Peyer's patch (tissue), 4 donors: ENCODE measurements around the gene RSU1.

ENCODE experiments used
- POLR2A ChIP-seq, 2 donors: fragments of 450-650 bp; IDR thresholded peaks; one replicate each; pipeline ENCODE4 v1.5.1; 2017; ENCODE audit warnings: antibody characterized with exemption in 2 of 2, mild to moderate bottlenecking in 2 of 2, moderate library complexity in 2 of 2
- TF ChIP-seq, protein P1 (sequence below), 6 experiments: fragments of 450-650 bp in 4 of 6; fragments of 200-600 bp in 2 of 6; sonication (generic) in 1 of 6; IDR thresholded peaks; one replicate each; pipeline ENCODE4 v1.5.1; 2017 to 2019; ENCODE audit warnings: antibody characterized with exemption in 6 of 6, mild to moderate bottlenecking in 3 of 6, moderate library complexity in 1 of 6

DNA sequence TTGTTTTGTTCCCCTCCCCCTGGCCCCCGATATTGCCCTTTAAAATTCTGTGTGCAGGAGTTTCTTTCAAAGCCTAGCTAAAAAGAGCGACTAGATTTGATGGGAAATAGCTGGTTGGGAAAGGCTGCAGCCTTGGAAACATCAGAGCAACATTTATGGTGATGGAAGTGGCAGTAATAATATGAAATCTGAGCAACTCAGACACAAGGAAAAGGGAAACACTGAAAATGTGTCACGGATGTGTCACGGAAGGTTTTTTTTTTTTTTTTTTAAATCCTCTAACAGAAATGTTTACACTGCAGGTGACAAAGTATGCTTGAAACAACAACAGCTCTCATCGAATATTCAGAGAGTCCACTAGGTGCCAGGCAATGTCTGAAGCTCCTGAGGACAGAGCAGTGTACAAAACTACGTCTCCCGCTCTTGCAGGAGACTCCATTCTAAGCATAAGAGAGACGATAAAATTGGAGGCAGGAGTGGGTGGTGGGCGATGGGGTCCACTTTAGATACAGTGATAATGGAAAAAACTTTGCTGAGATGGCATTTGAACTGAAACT, 143.0 kb downstream of the RSU1 start:
- TF ChIP-seq, protein P1, sequence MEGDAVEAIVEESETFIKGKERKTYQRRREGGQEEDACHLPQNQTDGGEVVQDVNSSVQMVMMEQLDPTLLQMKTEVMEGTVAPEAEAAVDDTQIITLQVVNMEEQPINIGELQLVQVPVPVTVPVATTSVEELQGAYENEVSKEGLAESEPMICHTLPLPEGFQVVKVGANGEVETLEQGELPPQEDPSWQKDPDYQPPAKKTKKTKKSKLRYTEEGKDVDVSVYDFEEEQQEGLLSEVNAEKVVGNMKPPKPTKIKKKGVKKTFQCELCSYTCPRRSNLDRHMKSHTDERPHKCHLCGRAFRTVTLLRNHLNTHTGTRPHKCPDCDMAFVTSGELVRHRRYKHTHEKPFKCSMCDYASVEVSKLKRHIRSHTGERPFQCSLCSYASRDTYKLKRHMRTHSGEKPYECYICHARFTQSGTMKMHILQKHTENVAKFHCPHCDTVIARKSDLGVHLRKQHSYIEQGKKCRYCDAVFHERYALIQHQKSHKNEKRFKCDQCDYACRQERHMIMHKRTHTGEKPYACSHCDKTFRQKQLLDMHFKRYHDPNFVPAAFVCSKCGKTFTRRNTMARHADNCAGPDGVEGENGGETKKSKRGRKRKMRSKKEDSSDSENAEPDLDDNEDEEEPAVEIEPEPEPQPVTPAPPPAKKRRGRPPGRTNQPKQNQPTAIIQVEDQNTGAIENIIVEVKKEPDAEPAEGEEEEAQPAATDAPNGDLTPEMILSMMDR (IDR thresholded peaks at IDR 0.05), result no peak
- no peak for TF ChIP-seq POLR2A (IDR thresholded peaks at IDR 0.05)
